Trophoblast cell (in vitro differentiated cells and primary cell): ENCODE data around the gene SIX3.

ENCODE experiments used
- DNase-seq, 2 donors: peaks; one replicate each; pipeline ENCODE4 v3.0.0-alpha.2; 2016
- H2AFZ ChIP-seq: 2 replicates; pipeline ENCODE4 v1.6.1; 2013; ENCODE audit warnings: low read length, moderate library complexity, mild to moderate bottlenecking; ENCODE audit not compliant: insufficient read depth, poor library complexity
- H2AK5ac ChIP-seq: 2 replicates; pipeline ENCODE4 v1.6.1; 2013; ENCODE audit warnings: mild to moderate bottlenecking, low read length
- H2BK120ac ChIP-seq: 2 replicates; pipeline ENCODE4 v1.6.1; 2013; ENCODE audit warnings: low read length, mild to moderate bottlenecking, moderate library complexity; ENCODE audit not compliant: insufficient read depth, poor library complexity
- H2BK12ac ChIP-seq: 2 replicates; pipeline ENCODE4 v1.6.1; 2013; ENCODE audit warnings: mild to moderate bottlenecking, low read length, moderate library complexity
- H2BK5ac ChIP-seq: 2 replicates; pipeline ENCODE4 v1.6.1; 2013; ENCODE audit warnings: low read length, low read depth, moderate library complexity, mild to moderate bottlenecking; ENCODE audit not compliant: poor library complexity
- H3K14ac ChIP-seq: 2 replicates; pipeline ENCODE4 v1.6.1; 2013; ENCODE audit warnings: mild to moderate bottlenecking, low read length
- H3K18ac ChIP-seq: 2 replicates; pipeline ENCODE4 v1.6.1; 2013; ENCODE audit warnings: mild to moderate bottlenecking, low read length
- H3K23ac ChIP-seq: 2 replicates; pipeline ENCODE4 v1.6.1; 2013; ENCODE audit warnings: low read length
- H3K27ac ChIP-seq: 2 replicates; pipeline ENCODE4 v1.5.1; 2013; ENCODE audit warnings: low read depth, mild to moderate bottlenecking, inconsistent platforms, low read length, moderate library complexity
- H3K27me3 ChIP-seq: 2 replicates; pipeline ENCODE4 v1.6.1; 2013; ENCODE audit warnings: inconsistent platforms, mild to moderate bottlenecking, low read length, moderate library complexity; ENCODE audit not compliant: insufficient read depth
- H3K36me3 ChIP-seq, 2 experiments: 1 replicate in 1 of 2; 2 replicates in 1 of 2; pipeline ENCODE4 v1.6.1; 2013; ENCODE audit warnings: low read length in 2 of 2, mild to moderate bottlenecking in 2 of 2, moderate library complexity in 1 of 2; ENCODE audit not compliant: insufficient read depth in 2 of 2, control insufficient read depth in 1 of 2
- H3K4ac ChIP-seq: 2 replicates; pipeline ENCODE4 v1.6.1; 2013; ENCODE audit warnings: low read depth, mild to moderate bottlenecking, low read length, moderate library complexity
- H3K4me1 ChIP-seq, 2 experiments: 1 replicate in 1 of 2; 2 replicates in 1 of 2; pipeline ENCODE4 v1.6.1; 2013; ENCODE audit warnings: low read length in 2 of 2, mild to moderate bottlenecking in 2 of 2, moderate library complexity in 1 of 2; ENCODE audit not compliant: insufficient read depth in 2 of 2, control insufficient read depth in 1 of 2
- H3K4me2 ChIP-seq: 2 replicates; pipeline ENCODE4 v1.6.1; 2013; ENCODE audit warnings: inconsistent platforms, mild to moderate bottlenecking, low read length, moderate library complexity
- H3K4me3 ChIP-seq: 2 replicates; pipeline ENCODE4 v1.5.1; 2013; ENCODE audit warnings: mild to moderate bottlenecking, low read depth, low read length, inconsistent platforms
- H3K79me1 ChIP-seq: one replicate; pipeline ENCODE4 v1.6.1; 2013; ENCODE audit warnings: low read length
- H3K79me2 ChIP-seq: 2 replicates; pipeline ENCODE4 v1.6.1; 2013; ENCODE audit warnings: low read length, mild to moderate bottlenecking; ENCODE audit not compliant: control insufficient read depth, insufficient read depth, poor library complexity
- H3K9ac ChIP-seq: 2 replicates; pipeline ENCODE4 v1.6.1; 2013; ENCODE audit warnings: mild to moderate bottlenecking, low read length
- H3K9me3 ChIP-seq: 2 replicates; pipeline ENCODE4 v1.6.1; 2013; ENCODE audit warnings: low read depth, mild to moderate bottlenecking, control low read depth, inconsistent platforms, low read length; ENCODE audit not compliant: insufficient read depth
- H4K12ac ChIP-seq: 2 replicates; pipeline ENCODE4 v1.6.1; 2013; ENCODE audit warnings: low read depth, mild to moderate bottlenecking, low read length, moderate library complexity
- H4K8ac ChIP-seq: 2 replicates; pipeline ENCODE4 v1.6.1; 2013; ENCODE audit warnings: low read depth, mild to moderate bottlenecking, low read length, moderate library complexity
- H4K91ac ChIP-seq: one replicate; pipeline ENCODE4 v1.6.1; 2013; ENCODE audit warnings: low read depth, mild to moderate bottlenecking, low read length, moderate library complexity
- WGBS: extraction: QIAGEN DNeasy Blood & Tissue Kit; methylation state at CpG from one replicate; pipeline ENCODE4 v1.1.7; 2013; ENCODE audit warnings: missing lambda C conversion rate; ENCODE audit not compliant: insufficient read length, insufficient coverage; ENCODE audit errors: extremely low coverage; 5-methylcytosine and 5-hydroxymethylcytosine counted together

The SIX3 gene

DNA sequence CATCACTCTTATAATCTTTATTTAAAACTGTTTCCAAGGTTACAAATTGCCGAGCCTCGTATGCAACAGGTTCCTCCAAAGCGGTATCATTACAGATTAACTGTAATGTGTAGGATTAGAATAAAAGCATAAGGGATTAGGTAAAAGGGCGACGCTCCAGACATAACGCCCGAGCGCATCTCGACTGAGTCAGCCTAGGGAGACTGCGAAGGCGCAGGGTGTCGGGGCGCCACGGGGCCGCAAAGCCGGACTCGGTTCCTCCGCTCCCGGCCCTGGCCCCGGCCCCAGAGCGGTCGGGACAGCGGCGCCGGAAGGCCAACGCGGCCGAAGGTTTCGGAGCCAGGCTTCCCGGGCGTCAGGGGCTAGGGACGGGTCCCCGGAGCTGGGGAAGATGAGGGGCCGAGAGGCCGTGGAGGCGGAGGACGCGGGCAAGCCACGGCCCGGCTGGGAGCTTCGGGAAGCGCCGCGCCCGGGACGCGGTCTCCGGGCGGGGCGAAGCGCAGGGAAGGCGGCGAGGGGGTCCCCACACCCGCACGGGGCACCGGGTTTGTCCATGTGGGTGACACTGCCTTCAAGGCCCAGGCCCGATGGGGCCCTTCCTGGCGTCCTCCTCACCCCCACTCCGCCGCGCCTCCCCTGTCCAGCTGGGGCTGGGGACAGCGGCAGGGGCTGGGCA lies 12.9 kb upstream of the SIX3 start:
- Histone ChIP-seq H2AFZ (no peak overlapping the region), H3K9me3 (peaks cover 4% of the 10 kb centered on the region), H3K14ac (no peak overlapping the region), H2BK12ac (no peak overlapping the region), H3K9ac (no peak overlapping the region), H2BK5ac (no peak overlapping the region), H3K79me2 (no peaks in the 10 kb centered on the region), H2BK120ac (no peak overlapping the region), H3K4ac (no peak overlapping the region), H4K8ac (no peak overlapping the region), H4K12ac (no peak overlapping the region), H3K4me3 (no peak overlapping the region), H2AK5ac (no peak overlapping the region), H4K91ac (no peak overlapping the region), H3K18ac (no peak overlapping the region), H3K27ac (no peak overlapping the region), H3K36me3 (no peaks in the 10 kb centered on the region), H3K23ac (no peak overlapping the region), H3K4me2 (peak overlapping the region; percentile 51), H3K27me3 (peaks cover 78% of the 10 kb centered on the region), H3K4me1 (peaks cover 2% of the 10 kb centered on the region in 2 experiments), H3K79me1 (no peaks in the 10 kb centered on the region)
- WGBS = no CpG with 5 or more reads among the region's 62 CpGs
- no peak for DNase-seq

DNA sequence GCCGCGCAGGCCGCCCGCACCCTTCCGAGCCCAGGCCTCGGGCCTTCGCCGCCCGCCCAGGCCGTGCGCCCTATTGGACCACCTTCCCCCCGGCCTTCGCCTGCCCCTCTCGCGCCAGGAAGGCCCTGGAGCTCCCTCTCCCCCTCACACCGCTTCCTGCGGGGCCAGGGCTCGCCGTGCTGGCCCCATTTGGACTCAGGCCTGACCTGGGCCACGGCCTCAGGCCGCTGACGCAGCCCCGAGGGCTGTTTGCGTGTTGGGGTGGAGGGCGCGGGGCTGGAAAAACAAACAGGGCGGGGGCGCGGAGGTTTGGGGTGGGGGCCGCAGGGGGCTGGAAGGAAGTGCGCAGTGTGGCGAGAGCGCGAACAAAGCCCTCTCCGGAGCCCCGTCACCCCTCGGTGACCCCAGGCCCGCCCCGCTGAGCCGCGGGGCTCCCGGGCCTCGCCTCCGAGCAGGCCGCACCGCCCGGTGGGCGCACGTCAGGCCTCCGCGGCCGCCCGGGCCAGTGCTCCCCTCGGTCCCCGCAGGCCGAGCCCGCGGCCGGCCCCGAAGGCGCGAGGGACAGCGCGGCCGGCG lies 12.3 kb upstream of the SIX3 start:
- Histone ChIP-seq H3K9ac (no peak overlapping the region), H3K4me3 (no peak overlapping the region), H4K91ac (no peak overlapping the region), H3K4me2 (peak overlapping the region; percentile 51), H3K79me1 (no peaks in the 10 kb centered on the region), H3K27ac (no peak overlapping the region), H2BK120ac (no peak overlapping the region), H4K8ac (no peak overlapping the region), H2AK5ac (no peak overlapping the region), H3K18ac (no peak overlapping the region), H4K12ac (no peak overlapping the region), H3K4ac (no peak overlapping the region), H2BK12ac (no peak overlapping the region), H2BK5ac (no peak overlapping the region), H3K79me2 (no peaks in the 10 kb centered on the region), H3K14ac (no peak overlapping the region), H3K36me3 (no peaks in the 10 kb centered on the region), H3K9me3 (peaks cover 4% of the 10 kb centered on the region), H3K23ac (no peak overlapping the region), H3K27me3 (peaks cover 81% of the 10 kb centered on the region), H2AFZ (no peak overlapping the region), H3K4me1 (peaks cover 2% of the 10 kb centered on the region in 2 experiments)
- no CpG with 5 or more reads among the region's 66 CpGs for WGBS
- DNase-seq = no peak

DNA sequence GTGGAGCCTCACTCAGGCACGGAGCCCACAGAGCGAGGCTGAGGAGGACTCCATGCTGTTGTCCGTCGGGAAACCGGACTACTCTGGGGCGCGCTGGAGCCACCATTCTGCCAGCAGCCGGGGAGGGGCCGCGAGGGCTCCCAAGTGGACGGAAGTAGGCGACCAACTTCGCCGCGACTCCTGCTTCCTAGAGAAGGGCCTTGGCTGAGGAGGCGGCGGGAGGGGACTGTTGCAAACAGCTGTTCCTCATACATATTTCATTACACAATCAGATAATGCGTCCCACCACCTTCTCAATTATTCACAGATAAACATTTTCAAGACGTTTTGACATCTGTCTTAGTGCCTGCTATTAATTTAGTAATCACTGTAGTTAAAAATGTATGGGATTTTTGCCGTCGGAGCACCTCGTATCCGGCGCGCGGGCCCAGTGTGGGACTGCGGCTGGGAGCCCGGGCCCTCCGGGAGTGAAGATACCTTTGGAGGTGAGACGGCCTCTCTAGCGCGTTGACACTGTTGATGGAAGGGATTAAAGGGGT lies 11.7 kb upstream of the SIX3 start:
- H2BK12ac ChIP-seq = no peak overlapping the region
- H3K79me1 ChIP-seq = no peaks in the 10 kb centered on the region
- H3K79me2 ChIP-seq = no peaks in the 10 kb centered on the region
- H3K18ac ChIP-seq = no peak overlapping the region
- no peak overlapping the region for H4K12ac ChIP-seq
- no peak for DNase-seq
- H2BK120ac ChIP-seq = no peak overlapping the region
- no peak overlapping the region for H2AFZ ChIP-seq
- no peak overlapping the region for H3K14ac ChIP-seq
- no peak overlapping the region for H2BK5ac ChIP-seq
- H3K4me1 ChIP-seq = peaks cover 2 to 3% of the 10 kb centered on the region in 2 experiments
- H2AK5ac ChIP-seq = no peak overlapping the region
- H3K4me2 ChIP-seq = peak overlapping the region; percentile 44
- H3K27ac ChIP-seq = no peak overlapping the region
- no peaks in the 10 kb centered on the region for H3K36me3 ChIP-seq
- H4K8ac ChIP-seq = no peak overlapping the region
- H3K4me3 ChIP-seq = no peak overlapping the region
- H3K23ac ChIP-seq = no peak overlapping the region
- WGBS = no CpG with 5 or more reads among the region's 32 CpGs
- no peak overlapping the region for H3K9ac ChIP-seq
- H3K4ac ChIP-seq = no peak overlapping the region
- peaks cover 85% of the 10 kb centered on the region for H3K27me3 ChIP-seq
- peaks cover 4% of the 10 kb centered on the region for H3K9me3 ChIP-seq
- no peak overlapping the region for H4K91ac ChIP-seq

DNA sequence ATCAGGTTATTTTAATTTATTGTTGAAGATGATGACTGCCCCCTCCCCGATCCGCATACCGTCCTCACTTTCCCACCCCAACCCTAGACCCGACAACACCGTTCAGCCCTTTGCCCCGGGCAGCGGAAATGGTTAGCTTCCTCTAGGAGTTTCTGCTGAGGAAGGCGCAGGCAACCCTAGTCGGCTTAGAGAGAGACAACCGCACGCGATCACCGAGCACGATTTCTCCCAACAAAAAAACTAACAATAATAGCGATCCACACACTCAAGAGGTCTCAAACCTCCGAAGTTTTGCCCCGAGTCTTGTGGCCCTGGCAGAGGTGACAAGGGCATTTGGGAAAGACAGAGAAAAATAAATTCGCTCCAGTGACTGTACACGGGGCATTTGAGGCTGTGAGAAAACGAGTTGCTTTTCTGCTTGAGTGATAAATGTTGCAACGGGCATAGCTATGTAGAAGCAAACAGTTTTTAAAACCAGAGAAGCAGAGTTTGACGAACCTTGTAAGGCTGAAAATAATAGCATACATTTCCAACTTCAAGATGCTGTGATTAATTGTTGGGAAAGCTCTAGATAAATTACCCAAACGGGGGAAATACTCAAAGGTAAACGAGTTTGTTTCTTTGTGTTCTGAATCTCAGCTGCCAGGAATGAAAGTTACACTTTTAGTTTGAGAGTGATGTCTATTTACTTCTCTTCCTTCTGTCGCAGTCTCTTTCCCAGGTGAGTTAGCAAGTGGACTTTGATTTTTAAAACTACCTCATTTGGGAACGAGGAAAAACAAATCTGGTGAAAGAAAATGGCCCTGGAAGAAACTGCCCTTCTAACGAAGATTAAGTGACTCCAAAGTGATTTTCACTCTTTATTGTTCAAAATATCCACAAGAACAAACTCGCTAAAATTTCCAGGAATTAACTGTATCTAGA lies 11.0 kb upstream of the SIX3 start:
- Histone ChIP-seq H2BK120ac (no peak overlapping the region), H3K9ac (no peak overlapping the region), H3K4ac (no peak overlapping the region), H3K27ac (no peak overlapping the region), H3K4me1 (peaks cover 2 to 5% of the 10 kb centered on the region in 2 experiments), H4K8ac (no peak overlapping the region), H3K79me2 (no peaks in the 10 kb centered on the region), H2BK12ac (no peak overlapping the region), H3K79me1 (no peaks in the 10 kb centered on the region), H2BK5ac (no peak overlapping the region), H2AFZ (no peak overlapping the region), H2AK5ac (no peak overlapping the region), H3K14ac (no peak overlapping the region), H4K12ac (no peak overlapping the region), H3K23ac (no peak overlapping the region), H3K27me3 (peaks cover 87% of the 10 kb centered on the region), H3K36me3 (no peaks in the 10 kb centered on the region), H3K4me2 (peak overlapping the region; percentile 18), H3K9me3 (peaks cover 4% of the 10 kb centered on the region), H3K18ac (no peak overlapping the region), H3K4me3 (no peak overlapping the region), H4K91ac (no peak overlapping the region)
- no peak for DNase-seq
- WGBS = no CpG with 5 or more reads among the region's 28 CpGs
